A549 (cell line): ENCODE data around the gene CDH2.

Experiments used
- BHLHE40 ChIP-seq: IDR thresholded peaks from 2 replicates; pipeline ENCODE4 v1.6.1; 2012; ENCODE audit warnings: low read depth, low read length, inconsistent platforms
- CEBPB ChIP-seq, 2 experiments: fragments of >200 bp in 1 of 2; sonication (Bioruptor Twin) in 1 of 2; formaldehyde crosslinking in 1 of 2; IDR thresholded peaks; 2 replicates each; pipeline ENCODE4 v1.6.1; 2012 to 2016
- EP300 ChIP-seq, 2 experiments: fragments of >200 bp; sonication (Bioruptor Twin); formaldehyde crosslinking; IDR thresholded peaks; 2 replicates in 1 of 2; 3 replicates in 1 of 2; pipeline ENCODE4 v1.6.1; 2016 to 2017
- JUN ChIP-seq, 2 experiments: fragments of >200 bp; sonication (Bioruptor Twin); formaldehyde crosslinking; IDR thresholded peaks; 2 replicates in 1 of 2; 3 replicates in 1 of 2; pipeline ENCODE4 v1.6.1; 2016 to 2017
- PHF8 ChIP-seq: fragments of 200-600 bp; sonication (generic); IDR thresholded peaks from 2 replicates; pipeline ENCODE4 v1.6.1; 2016; ENCODE audit warnings: low read depth, mild to moderate bottlenecking, antibody characterized with exemption, moderate library complexity, borderline replicate concordance
- POLR2A ChIP-seq: IDR thresholded peaks from 2 replicates; pipeline ENCODE4 v1.6.1; 2012; ENCODE audit warnings: mild to moderate bottlenecking, low read length
- SMC3 ChIP-seq: fragments of >200 bp; sonication (Bioruptor Twin); formaldehyde crosslinking; IDR thresholded peaks from 3 replicates; pipeline ENCODE4 v1.6.1; 2018; ENCODE audit warnings: inconsistent platforms
- SREBF2 ChIP-seq: fragments of 450-650 bp; IDR thresholded peaks from 2 replicates; pipeline ENCODE4 v1.6.1; 2014; ENCODE audit warnings: mild to moderate bottlenecking, moderate library complexity
- ZFP36 ChIP-seq: fragments of 450-650 bp; IDR thresholded peaks from 2 replicates; pipeline ENCODE4 v1.6.1; 2014; ENCODE audit warnings: borderline replicate concordance; ENCODE audit not compliant: partially characterized antibody
- TF ChIP-seq, protein P1 (sequence below): fragments of >200 bp; sonication (Bioruptor Twin); formaldehyde crosslinking; IDR thresholded peaks from 3 replicates; pipeline ENCODE4 v1.5.1; 2016
- TF ChIP-seq, protein P2 (sequence below): IDR thresholded peaks from 2 replicates; pipeline ENCODE4 v1.6.1; 2012
- TF ChIP-seq, protein P3 (sequence below): IDR thresholded peaks from 2 replicates; pipeline ENCODE4 v1.6.1; 2012
- TF ChIP-seq, protein P4 (sequence below): fragments of 250-450 bp; sonication (Bioruptor Pico); IDR thresholded peaks from 2 replicates; pipeline ENCODE4 v1.5.0; 2021; ENCODE audit warnings: mild to moderate bottlenecking, moderate library complexity, borderline replicate concordance

DNA sequence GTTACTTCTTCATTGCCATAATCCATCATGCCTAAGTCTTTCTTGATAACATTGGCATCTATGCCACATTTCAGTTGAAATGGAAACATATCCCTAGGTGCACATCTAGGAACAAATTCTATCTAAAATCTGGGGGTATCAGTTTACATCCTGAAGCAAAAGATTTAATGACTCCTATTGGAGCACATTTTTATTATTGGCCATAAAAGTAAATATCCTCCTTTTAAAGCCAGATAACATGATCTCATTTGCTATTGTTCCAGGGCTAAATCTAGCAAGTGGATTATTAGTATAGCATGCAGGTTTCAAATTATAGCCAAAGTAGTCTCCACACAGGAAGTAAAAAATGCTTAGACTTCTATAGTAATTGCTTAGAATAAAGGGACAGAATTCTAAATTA is 193.2 kb downstream of the CDH2 start:
- TF ChIP-seq, protein P1, sequence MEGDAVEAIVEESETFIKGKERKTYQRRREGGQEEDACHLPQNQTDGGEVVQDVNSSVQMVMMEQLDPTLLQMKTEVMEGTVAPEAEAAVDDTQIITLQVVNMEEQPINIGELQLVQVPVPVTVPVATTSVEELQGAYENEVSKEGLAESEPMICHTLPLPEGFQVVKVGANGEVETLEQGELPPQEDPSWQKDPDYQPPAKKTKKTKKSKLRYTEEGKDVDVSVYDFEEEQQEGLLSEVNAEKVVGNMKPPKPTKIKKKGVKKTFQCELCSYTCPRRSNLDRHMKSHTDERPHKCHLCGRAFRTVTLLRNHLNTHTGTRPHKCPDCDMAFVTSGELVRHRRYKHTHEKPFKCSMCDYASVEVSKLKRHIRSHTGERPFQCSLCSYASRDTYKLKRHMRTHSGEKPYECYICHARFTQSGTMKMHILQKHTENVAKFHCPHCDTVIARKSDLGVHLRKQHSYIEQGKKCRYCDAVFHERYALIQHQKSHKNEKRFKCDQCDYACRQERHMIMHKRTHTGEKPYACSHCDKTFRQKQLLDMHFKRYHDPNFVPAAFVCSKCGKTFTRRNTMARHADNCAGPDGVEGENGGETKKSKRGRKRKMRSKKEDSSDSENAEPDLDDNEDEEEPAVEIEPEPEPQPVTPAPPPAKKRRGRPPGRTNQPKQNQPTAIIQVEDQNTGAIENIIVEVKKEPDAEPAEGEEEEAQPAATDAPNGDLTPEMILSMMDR, result no peak
- TF ChIP-seq ZFP36 (no peak), CEBPB (IDR thresholded peaks at IDR 0.05) (no peak), EP300 (IDR thresholded peaks at IDR 0.05) (no peak), JUN (IDR thresholded peaks at IDR 0.05) (no peak), POLR2A (no peak), PHF8 (no peak), SREBF2 (no peak), SMC3 (no peak), BHLHE40 (no peak)
- TF ChIP-seq, protein P2, sequence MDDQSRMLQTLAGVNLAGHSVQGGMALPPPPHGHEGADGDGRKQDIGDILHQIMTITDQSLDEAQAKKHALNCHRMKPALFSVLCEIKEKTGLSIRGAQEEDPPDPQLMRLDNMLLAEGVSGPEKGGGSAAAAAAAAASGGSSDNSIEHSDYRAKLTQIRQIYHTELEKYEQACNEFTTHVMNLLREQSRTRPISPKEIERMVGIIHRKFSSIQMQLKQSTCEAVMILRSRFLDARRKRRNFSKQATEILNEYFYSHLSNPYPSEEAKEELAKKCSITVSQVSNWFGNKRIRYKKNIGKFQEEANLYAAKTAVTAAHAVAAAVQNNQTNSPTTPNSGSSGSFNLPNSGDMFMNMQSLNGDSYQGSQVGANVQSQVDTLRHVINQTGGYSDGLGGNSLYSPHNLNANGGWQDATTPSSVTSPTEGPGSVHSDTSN, result no peak
- TF ChIP-seq, protein P3, sequence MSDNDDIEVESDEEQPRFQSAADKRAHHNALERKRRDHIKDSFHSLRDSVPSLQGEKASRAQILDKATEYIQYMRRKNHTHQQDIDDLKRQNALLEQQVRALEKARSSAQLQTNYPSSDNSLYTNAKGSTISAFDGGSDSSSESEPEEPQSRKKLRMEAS, result no peak
- TF ChIP-seq, protein P4, sequence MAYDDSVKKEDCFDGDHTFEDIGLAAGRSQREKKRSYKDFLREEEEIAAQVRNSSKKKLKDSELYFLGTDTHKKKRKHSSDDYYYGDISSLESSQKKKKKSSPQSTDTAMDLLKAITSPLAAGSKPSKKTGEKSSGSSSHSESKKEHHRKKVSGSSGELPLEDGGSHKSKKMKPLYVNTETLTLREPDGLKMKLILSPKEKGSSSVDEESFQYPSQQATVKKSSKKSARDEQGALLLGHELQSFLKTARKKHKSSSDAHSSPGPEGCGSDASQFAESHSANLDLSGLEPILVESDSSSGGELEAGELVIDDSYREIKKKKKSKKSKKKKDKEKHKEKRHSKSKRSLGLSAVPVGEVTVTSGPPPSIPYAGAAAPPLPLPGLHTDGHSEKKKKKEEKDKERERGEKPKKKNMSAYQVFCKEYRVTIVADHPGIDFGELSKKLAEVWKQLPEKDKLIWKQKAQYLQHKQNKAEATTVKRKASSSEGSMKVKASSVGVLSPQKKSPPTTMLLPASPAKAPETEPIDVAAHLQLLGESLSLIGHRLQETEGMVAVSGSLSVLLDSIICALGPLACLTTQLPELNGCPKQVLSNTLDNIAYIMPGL (CRISPR knock-in tag), result no peak
